HEK293 (cell line): Measurements from ENCODE around the gene KCNK4.

Experiments used
- SCRT1 ChIP-seq: fragments of 450-650 bp; formaldehyde crosslinking; IDR thresholded peaks from 2 replicates; pipeline ENCODE4 v1.5.1; 2016; ENCODE audit warnings: missing biosample characterization, missing genetic modification characterization, borderline replicate concordance
- ZNF292 ChIP-seq: fragments of 450-650 bp; formaldehyde crosslinking; IDR thresholded peaks from 2 replicates; pipeline ENCODE4 v1.5.1; 2016; ENCODE audit warnings: low read depth, missing biosample characterization, missing genetic modification characterization, borderline replicate concordance
- ZNF302 ChIP-seq: fragments of 450-650 bp; formaldehyde crosslinking; IDR thresholded peaks from 2 replicates; pipeline ENCODE4 v1.5.1; 2016; ENCODE audit warnings: missing biosample characterization, missing genetic modification characterization, low read depth

DNA sequence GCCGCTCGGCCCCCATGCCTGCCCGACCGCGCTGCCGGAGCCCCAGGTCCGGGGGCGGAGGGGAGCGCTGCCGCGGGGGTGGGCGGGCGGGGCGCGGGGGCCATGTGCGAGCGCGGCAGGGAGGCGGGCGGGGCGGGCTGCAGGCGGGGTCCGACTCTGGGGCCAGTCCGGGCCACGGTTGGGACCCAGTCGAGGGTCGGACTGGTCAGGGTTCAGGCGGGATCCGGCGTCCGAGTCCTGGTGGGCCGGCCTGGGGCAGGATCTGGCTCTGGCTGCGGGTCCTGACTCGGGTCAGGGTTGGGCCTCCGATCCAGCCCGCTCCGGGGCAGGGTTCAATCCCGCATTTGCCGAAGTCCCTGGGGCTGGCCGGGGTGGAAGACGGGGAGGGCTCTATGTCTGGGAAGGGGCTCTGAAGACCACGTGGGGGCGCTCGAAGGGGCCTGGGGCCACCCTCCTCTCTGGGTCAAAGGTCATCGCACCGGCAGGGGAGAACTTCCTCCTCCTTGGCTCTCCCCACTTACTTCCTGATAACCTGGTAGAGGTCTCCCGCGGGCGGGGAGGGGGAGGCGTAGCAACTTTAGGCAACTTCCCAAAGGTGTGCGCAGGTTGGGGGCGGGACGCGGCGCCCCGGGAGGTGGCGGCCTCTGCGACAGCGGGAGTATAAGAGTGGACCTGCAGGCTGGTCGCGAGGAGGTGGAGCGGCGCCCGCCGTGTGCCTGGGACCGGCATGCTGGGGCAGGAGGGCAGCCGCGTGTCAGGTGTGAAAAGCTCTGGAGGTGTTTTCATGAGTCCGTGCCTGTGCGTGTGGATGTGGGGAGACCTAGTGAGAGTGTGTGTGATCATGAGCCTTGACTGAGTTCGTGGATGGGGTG lies 14.8 kb downstream of the KCNK4 start:
- TF ChIP-seq SCRT1 = no peak
- no peak for TF ChIP-seq ZNF292 (tag by site-specific recombination)
- no peak for TF ChIP-seq ZNF302
